Measurements from ENCODE around the gene PTPN1. TPM values are rescaled to one million over a fixed set of nuclear protein-coding genes. Genes with fewer than 3 reads are reported as not detected.

The PTPN1 gene
- total and polyA plus RNA-seq, 2 of the 4 experiments (the other 2 are of a cell fraction): 31.7 to 37.4 TPM

DNA sequence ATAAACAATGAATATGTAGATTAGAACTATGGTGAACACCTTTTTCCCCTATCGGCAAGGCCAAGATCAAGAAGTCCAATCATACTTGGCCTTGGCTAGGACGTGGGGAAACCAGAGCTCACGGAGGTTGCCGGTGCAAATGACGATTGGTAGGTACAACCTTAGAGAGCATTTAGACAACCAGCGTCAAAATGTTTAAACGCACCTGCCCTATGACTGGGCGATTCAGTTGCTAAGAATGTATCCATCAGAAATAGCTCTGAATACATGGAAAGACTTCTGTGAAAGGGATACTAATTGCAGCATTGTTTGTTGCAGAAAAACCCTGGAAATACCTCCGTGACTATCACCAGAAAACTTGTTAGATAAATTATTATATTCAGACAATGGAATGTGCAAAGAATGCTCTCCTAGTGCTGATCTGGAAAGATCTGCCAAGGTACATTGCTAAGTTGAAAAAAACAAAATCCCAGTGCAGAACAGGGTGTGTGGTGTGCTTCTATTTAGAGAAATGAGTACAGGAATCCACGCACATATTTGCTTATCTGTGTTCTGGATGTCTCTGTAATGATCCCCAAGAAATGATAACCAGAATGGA, 48.0 kb upstream of the PTPN1 start:
- 0 out of 2 replicates have a peak overlapping the region, but pooled peaks have one; percentile 22 for H3K18ac ChIP-seq (ENCODE audit: low read depth, low read length)

More for the DNA sequence above, 48.0 kb upstream of the PTPN1 start:
- in situ Hi-C loops (cut with MboI; ENCODE audit: low sequenced_read_pairs) (loop anchor here (5.0 to 10.0 kb wide), 3 partner anchors 115 to 283 kb away; no protein-coding TSS in a partner anchor), intact Hi-C loops (cut with micrococcal nuclease) (loop anchor here (5.0 to 10.0 kb wide), 4 partner anchors 60 to 283 kb away; no protein-coding TSS in a partner anchor), dilution Hi-C loops (cut with HindIII; ENCODE audit: low sequenced_read_pairs, unreplicated experiment) (no loop called here)
- no peak overlapping the region for H4K5ac ChIP-seq (ENCODE audit: low read depth, low read length)
- peaks cover 13% of the 10 kb centered on the region for H3K4me1 ChIP-seq (ENCODE audit: control insufficient read depth, insufficient read depth, low read length)
- BruUV-seq (replicated peaks): no TSS peak
- H3K9me3 ChIP-seq (ENCODE audit: control insufficient read depth, insufficient read depth, low read length): no peaks in the 10 kb centered on the region
- no peak overlapping the region for H3K23ac ChIP-seq (ENCODE audit: low read depth, low read length)
- no peaks in the 10 kb centered on the region for H3K27me3 ChIP-seq (ENCODE audit: control insufficient read depth, insufficient read depth, low read length)
- H3K9me1 ChIP-seq (ENCODE audit: insufficient read depth, low read length): no peaks in the 10 kb centered on the region
- no peak overlapping the region; the same call in 2 of the 3 replicates for H2BK15ac ChIP-seq (ENCODE audit: low read depth, low read length)
- ChIA-PET CTCF (interaction anchor here (1.3 kb wide), 1 partner anchor 283 kb away, joined by 4 read pairs; no protein-coding TSS in a partner anchor), POLR2A (ENCODE audit: unreplicated experiment) (no interaction called here)
- no peak overlapping the region; the same call in 1 of the 2 replicates for H2BK120ac ChIP-seq (ENCODE audit: low read depth, low read length)
- DNase-seq (peak; percentile 27), ATAC-seq (ENCODE audit: low read depth) (peak; percentile 7; the same call in 1 of the 2 replicates)
- no peaks in the 10 kb centered on the region for H4K20me1 ChIP-seq (ENCODE audit: insufficient read depth, low read length)
- H2AFZ ChIP-seq (replicated peaks; ENCODE audit: low read length, poor library complexity): no peak overlapping the region
- no peak overlapping the region; the same call in 1 of the 2 replicates for H3K4ac ChIP-seq (ENCODE audit: low read depth, low read length)
- 77% methylated on average over 5 of the region's 10 CpGs; no CpG with 5 or more reads in 1 of the 2 experiments for WGBS, 2 experiments (ENCODE audit: extremely low coverage in 2 of 2, insufficient read length in 1 of 2)
- no peak overlapping the region for H2BK5ac ChIP-seq (ENCODE audit: low read depth, low read length, poor library complexity, severe bottlenecking)
- H2BK20ac ChIP-seq (ENCODE audit: low read depth, low read length): no peak overlapping the region
- TF ChIP-seq RAD21 (IDR thresholded peaks at IDR 0.05; ENCODE audit: low read length) (no peak), MXI1 (IDR thresholded peaks at IDR 0.05; ENCODE audit: borderline replicate concordance, low read depth, low read length) (no peak)
- TF ChIP-seq, protein P1, sequence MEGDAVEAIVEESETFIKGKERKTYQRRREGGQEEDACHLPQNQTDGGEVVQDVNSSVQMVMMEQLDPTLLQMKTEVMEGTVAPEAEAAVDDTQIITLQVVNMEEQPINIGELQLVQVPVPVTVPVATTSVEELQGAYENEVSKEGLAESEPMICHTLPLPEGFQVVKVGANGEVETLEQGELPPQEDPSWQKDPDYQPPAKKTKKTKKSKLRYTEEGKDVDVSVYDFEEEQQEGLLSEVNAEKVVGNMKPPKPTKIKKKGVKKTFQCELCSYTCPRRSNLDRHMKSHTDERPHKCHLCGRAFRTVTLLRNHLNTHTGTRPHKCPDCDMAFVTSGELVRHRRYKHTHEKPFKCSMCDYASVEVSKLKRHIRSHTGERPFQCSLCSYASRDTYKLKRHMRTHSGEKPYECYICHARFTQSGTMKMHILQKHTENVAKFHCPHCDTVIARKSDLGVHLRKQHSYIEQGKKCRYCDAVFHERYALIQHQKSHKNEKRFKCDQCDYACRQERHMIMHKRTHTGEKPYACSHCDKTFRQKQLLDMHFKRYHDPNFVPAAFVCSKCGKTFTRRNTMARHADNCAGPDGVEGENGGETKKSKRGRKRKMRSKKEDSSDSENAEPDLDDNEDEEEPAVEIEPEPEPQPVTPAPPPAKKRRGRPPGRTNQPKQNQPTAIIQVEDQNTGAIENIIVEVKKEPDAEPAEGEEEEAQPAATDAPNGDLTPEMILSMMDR (conservative IDR thresholded peaks at IDR 0.05; ENCODE audit: low read depth, low read length): no peak
- H4K91ac ChIP-seq (ENCODE audit: insufficient read depth, low read depth, low read length): no peak overlapping the region
- no peak overlapping the region for H3K4me3 ChIP-seq (ENCODE audit: insufficient read depth, low read depth, low read length)
- peaks cover 0 to 4% of the 10 kb centered on the region in 2 experiments; a peak in 2 of 4 replicates for H3K79me1 ChIP-seq (ENCODE audit: low read depth in 1 of 2, low read length in 2 of 2)
- H3K14ac ChIP-seq (replicated peaks; ENCODE audit: low read depth, low read length): 0 out of 2 replicates have a peak overlapping the region, but pooled peaks have one; percentile 4
- H2AK5ac ChIP-seq (ENCODE audit: low read depth, low read length): peak overlapping the region; percentile 64
- no peak overlapping the region for H3K27ac ChIP-seq (ENCODE audit: insufficient read depth, low read length)
- no peak overlapping the region; the same call in 1 of the 2 replicates for H3K56ac ChIP-seq (ENCODE audit: extremely low read depth, insufficient read depth, low read length)
- H3K36me3 ChIP-seq (ENCODE audit: control insufficient read depth, insufficient read depth, low read length): no peaks in the 10 kb centered on the region
- peak overlapping the region in 1 of 2 experiments; percentile 61; a peak in 2 of 4 replicates for H4K8ac ChIP-seq (ENCODE audit: low read depth in 2 of 2, low read length in 2 of 2)
- no peak overlapping the region for H3K9ac ChIP-seq (ENCODE audit: low read depth, low read length)
- no peak overlapping the region for H2AK9ac ChIP-seq (replicated peaks; ENCODE audit: low read depth, low read length, poor library complexity)
- no peak overlapping the region for H3K4me2 ChIP-seq (ENCODE audit: low read depth, low read length)
